Measurements from ENCODE around the gene CFAP46.

- TF ChIP-seq CTCF (IDR thresholded peaks at IDR 0.05; ENCODE audit: control extremely low read depth in 1 of 3, insufficient read depth in 1 of 3, low read depth in 1 of 3, low read length in 3 of 3) (no peak), EZH2 (IDR thresholded peaks at IDR 0.05; ENCODE audit: low read depth, low read length, severe bottlenecking) (no peak), ZNF274 (IDR thresholded peaks at IDR 0.05; ENCODE audit: borderline replicate concordance, extremely low read depth, low read length) (no peak)
Measured at GRCh38 chr10:132906106-132906505, 36.3 kb downstream of the CFAP46 start.
